ENCODE data around the gene TRIM21.
"Not testable (repeated sequence)": the region's sequence is repeated elsewhere in the genome, so short reads cannot be mapped to it uniquely, and the experiment has no call there.

TRIM21 gene

GRCh38 chr11:4370166-4370565 lies 23.3 kb downstream of the TRIM21 start:
- TF ChIP-seq ZFX (IDR thresholded peaks at IDR 0.05; ENCODE audit: borderline replicate concordance) (no peak), CTCF (IDR thresholded peaks at IDR 0.05) (no peak)
- H3K27ac ChIP-seq, result no peak overlapping the region

- H3K27ac ChIP-seq, result no peak within 1 kb of the TSS
- TF ChIP-seq ZFX (IDR thresholded peaks at IDR 0.05; ENCODE audit: borderline replicate concordance) (no peak), CTCF (IDR thresholded peaks at IDR 0.05) (no peak)
Measured at GRCh38 chr11:4368286-4368685, 25.2 kb downstream of the TRIM21 start, which contains the start of gene OR52B4. Gene OR52B4 (minus strand): TSS chr11:4368386. CDS start chr11:4368295, 91 bp downstream.

DNA sequence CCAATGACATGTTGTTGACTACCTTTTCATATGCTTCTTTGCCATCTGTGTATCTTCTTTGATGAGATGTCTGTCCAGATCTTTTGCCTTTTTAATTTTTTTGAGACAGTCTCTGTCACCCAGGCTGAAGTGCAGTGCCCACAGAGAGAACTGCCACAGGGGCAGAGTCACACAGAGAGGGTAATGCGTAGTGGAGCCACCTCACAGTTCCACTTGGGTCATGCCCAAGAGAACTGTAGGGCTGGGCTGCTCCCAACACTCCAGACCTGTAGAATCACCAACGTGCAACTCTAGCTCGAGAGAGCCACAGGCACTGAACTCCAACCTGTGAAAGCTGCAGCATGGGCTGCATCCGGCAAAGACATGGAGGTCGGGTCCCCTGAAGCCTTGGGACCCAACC lies 45.4 kb downstream of the TRIM21 start:
- H3K27ac ChIP-seq, result not testable (repeated sequence)

GRCh38 chr11:4345366-4345765 lies 48.1 kb downstream of the TRIM21 start:
- not testable (repeated sequence) for H3K27ac ChIP-seq
